ENCODE measurements around the gene ZFPM1.
A peak's percentile ranks its signal among the peaks of the same experiment; 100 is the strongest.

Gene ZFPM1

DNA sequence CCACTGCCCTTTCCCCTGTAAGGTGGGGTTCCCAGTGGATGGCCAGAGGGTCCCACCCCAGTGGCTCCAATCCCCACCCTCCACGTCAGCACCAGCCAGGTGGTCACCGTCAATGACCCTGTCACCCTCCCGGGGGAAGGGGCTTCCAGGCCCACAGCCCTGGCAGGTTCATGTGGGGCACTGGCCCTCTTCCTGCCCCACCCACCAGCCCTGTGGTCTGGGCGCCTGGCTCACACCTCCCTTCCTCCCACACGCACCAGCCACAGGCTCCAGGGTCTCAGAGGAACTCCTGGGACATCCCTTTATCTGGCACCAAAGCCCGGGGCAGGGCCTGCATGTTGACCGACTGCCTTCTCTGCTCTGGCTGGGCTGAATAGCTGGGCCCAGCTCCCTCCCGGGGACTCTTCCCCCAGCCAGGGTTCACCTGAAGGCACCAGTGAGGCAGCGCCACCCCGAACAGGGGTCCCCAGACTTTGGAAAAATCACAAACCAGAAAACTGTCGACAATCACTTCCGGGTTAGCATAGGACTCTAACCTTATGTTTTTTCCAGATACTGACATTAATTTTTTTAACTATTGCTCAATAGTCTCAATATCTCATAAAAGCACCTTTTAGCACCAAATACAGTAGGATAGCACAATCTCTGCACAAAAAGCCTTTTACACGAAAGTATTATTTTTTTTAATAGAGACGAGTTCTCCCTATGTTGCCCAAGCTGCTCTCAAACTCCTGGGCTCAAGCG, 95.2 kb downstream of the ZFPM1 start:
- no peak for DNase-seq

DNA sequence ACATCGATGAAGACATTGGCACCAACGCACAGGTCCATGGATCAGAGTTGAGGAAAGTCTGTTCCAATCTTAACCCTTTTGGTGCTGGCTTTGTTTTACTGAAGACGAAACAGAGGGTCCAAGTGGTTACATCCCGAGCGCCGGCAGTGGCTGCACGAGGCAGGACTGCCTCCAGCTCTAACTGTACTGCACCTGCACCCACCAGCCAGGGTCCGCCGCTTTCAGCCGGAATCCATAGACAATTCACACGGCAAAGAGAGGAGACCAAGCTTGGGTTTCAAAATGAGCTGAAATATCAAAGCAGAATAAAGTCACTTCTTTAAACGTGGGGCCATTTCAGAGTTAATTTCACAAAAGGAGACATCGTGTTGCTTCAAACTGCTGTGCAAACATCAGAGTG, 95.9 kb downstream of the ZFPM1 start:
- no peak for DNase-seq

DNA sequence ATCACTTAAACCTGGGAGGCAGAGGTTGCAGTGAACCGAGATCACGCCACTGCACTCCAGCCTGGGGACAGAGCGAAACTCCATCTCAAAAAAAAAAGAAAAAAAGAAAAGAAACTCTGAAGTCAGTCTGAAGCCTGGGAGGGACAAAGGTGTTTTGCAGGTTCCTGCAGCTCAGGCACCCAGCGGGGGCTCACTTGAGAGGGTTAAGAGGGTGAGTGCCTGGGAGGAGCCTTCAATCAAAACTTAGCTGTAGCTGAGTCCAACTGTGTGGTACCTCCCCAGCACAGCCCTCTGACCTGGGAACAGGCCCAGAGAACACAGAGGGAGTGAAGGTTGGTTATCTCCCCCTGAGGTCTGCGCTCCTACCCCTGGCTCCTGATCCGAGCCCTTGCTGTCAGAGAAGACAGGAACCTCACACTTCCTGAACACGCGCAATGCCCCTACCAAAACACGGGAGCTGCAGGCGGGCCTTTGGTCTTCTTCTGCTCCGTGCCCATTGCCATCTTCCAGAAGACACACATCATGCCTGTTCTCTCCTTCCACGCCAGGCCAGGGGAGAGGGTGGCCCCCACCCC, 96.7 kb downstream of the ZFPM1 start:
- no peak for DNase-seq

DNA sequence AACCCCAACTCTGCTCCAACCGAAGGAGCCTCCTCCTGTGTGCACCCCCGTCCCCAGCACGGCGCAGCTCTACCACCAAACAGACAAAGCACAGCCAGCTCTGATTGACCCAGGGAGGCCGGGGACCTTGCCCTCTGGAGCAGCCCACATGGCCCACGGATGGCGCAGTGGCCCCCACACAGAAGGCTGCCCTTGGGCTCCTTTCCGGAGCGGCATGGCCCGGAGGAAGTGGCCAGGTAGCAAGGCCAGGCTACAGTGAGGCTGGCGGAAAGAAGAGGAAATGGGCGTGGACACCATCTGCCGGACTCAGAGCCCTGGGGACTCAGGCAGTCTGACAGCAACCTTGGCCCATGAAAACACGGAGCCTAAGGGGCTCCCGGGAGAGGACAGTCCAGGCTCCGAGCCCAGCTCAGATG, 97.2 kb downstream of the ZFPM1 start:
- no peak for DNase-seq

DNA sequence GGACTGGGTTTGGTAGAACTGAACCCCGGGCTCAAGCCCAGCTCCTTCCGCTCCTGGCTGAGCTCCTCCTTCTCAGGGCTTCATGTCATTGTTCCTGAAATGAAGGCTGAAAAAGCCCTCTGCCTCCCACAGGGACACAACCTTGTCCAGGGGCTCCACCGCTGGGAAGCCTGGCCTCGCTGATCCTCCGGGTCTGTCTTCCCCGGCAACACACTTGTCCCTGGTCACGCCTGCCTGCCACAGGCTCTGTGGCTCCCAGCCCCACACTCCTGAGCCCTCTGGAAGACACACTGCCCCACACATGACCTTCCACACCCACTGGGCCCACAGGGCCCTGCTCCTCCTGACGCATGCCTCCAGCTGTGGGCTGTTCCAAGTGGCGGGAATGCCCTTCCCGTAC, 99.1 kb downstream of the ZFPM1 start:
- DNase-seq, result no peak

DNA sequence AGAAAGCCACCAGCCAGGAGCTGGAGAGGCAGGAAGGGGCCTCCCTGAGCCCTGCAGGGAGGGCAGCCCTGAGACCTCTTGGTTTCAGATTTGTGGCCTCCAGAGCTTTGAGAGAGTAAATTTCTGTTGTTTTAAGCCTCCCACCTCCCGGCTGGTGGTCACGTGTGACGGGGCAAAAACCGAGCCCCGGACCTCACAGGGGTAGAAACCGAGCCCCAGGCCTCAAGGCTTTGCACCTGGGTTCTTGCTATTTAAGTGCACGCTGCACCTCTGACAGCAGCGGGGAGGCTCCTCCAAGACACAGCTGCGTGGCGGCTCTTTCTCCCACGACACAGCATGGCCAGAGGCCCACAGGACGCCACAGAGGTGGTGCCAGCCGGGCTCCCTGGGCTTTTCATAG, 99.7 kb downstream of the ZFPM1 start:
- no peak for DNase-seq

DNA sequence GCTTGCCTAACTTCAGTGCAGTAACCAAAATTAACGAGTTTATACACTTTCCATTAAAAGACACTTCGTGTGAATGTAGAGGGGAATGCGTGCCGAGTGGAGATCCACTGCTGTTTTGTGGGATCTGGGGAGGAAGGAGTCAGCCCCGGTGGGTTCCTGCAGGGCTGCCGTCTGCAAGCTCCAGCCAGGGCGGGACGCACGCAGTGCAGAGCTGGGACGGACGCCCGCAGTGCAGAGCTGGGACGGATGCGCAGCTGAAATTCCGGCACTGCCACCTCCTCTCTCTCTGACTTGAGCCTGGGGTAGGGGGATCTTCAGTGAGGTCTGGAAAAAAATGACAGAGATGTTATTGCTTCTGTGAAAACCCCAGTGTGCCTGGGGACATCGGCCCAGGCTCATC, 100.7 kb downstream of the ZFPM1 start:
- no peak for DNase-seq

DNA sequence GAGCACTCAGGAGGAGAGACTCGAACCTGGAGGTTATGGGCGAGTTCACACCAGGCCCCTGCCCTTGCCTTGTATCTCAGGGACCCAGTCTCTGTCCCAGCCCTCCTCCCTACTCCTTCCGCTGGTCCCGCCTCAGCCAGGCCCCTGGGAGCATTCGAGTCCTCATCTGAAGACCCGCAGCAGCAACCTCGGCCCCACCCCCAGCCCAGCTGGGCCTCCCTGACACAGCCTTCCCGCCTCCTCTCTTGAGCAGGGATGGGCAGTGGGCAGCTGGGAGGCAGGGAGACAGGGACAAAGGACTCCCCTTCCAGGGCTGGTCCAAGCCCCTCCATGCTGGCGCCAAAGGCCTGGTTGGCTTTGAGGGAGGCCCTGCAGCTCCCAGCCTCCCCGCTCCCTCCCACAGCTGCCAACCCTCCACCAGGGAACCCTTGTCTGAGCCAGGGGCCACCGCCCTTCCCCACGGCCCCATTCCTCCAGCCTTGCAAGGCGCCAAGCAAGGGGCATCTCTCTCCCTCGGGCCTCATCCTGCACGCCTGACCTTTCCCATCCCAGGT, 101.7 kb downstream of the ZFPM1 start:
- DNase-seq, result no peak

DNA sequence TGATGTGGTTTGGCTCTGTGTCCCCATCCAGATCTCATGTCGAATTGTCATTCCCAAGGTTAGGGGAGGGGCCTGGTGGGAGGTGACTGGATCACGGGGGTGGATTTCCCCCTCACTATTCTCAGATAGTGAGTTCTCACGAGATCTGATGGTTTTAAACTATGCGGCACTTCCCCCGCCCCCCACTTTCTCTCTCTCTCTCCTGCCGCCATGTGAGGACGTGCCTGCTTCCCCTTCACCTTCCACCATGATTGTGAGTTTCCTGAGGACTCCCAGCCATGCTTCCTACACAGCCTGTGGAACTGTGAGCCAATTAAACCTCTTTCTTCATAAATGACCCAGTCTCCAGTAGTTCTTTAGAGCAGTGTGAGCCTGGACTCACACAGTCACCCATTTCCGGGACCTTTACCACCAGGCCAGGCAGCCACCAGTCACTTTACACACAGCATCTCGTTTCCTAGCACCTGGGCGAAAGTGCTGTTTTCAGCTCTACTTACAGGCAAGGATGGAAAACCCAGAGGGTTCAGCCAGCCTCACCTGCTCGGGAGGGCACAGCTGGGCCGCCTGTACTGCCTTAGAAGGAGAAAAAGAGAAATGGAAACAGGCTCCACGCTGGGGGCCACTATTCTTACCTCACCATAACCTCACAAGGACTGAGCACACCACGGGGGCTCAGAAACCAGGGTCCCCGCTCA, 103.4 kb downstream of the ZFPM1 start:
- DNase-seq, result no peak

DNA sequence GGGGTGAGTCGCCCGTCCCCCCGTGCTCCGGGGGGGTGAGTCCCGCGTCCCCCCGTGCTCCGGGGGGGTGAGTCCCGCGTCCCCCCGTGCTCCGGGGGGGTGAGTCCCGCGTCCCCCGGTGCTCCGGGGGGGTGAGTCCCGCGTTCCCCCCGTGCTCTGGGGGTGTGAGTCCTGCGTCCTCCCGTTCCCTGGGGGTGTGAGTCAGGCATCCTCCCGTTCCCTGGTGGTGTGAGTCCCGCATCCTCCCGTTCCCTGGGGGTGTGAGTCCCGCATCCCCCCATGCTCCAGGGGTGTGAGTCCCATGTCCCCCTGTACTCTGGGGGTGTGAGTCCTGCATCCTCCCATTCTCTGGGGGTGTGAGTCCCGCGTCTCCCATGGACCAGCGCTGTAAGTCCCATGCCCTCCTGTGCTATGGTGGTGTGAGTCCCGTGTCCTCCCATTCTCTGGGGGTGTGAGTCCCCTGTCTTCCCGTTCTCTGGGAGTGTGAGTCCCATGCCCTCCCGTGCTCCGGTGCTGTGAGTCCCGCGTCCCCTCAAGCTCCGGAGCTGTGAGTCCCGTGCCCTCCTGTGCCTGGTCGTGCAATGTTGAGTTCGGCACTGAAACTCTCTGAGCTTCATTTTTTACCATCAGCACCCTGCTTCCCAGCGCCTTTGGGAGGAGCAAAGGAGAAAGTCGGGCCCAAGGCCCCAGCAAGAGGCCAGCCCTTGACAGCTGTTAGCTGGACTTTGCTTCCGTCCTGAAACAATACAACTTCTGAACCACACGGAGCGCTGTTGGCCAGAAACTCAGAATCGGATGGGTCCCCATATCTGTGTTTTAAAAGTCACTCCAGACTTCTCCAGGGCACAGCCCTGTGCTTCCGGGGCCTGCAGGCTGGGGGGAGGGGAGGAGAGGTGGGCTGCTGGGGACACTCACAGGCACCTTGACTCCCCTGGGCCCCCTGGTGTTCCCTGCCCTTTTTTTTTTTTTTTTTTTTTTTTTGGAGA, 105.7 kb downstream of the ZFPM1 start:
- DNase-seq, result no peak

DNA sequence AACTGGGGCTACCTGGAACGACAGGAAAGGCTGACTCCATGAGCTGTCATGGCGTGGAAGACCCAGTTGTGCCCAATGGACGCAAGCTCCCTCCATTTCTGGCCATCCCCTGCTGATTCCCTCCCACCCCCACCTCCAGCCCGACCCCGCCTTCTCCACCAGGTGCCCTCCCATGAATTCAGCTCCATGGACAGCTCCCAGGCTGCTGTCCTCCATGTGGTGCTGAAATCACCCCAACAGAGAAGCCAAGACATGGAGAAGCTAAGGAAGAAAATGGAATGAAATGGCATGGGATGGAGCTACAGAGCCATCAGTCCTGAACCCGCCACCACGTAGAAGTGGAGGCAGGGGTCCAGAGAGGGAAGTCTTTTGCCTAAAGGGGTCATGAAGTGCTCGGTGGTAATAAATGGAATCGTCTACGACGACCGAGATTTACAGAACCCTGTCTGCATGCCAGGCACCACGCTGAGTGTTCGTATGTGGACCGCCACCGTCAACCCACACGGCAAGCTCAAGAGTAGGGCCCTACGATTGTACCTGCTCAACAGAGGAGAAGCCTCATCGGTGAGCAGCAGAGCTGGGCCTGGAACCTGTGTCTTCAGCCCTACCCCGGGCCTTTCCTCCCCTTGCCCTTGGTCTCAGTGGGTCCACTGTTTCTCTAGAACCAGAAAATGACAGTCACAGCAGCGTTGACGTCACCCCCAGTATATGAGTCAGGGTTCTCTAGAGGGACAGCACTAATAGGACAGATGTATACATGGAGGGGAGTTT, 107.8 kb downstream of the ZFPM1 start:
- no peak for DNase-seq

DNA sequence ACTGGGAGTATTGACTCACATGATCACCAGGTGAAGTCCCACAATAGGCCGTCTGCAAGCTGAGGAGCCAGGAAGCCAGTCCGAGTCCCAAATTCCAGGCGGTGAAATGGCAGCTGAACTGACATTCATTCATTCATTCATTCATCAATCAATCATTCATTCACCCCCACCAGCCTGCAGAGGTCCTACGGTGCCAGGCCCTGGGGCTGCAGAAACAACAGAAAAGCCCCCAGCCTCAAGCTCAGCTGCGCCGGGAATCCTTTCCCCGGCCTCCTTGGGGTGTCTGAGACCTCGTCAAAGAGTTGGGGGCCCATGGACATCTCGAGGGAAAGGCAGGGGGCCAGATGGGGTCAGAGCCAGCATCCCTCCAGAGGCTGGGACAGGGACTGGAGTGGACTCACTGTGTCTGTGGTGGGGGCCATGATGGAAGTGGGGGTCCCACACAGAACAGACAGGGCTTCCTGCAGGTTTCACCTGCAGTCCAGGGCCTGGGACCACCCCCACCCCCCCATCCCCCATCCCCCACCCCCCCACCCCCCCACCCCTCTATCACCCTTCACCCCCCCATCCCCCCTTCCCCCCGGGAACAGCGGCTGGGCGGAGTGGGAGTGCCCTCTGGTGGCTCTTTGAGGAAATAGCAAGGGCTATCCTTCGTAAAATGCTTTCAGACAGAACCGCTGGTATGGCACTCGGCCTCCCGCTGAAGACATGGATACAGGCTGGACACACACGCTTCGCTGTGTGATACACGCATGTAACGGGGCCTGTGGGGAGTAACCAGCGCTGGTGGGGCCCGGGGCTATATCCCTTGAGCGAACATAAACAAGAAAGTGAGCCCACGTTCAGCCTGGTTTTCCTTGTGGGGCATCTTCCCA, 108.6 kb downstream of the ZFPM1 start:
- DNase-seq, result peak; percentile 52

DNA sequence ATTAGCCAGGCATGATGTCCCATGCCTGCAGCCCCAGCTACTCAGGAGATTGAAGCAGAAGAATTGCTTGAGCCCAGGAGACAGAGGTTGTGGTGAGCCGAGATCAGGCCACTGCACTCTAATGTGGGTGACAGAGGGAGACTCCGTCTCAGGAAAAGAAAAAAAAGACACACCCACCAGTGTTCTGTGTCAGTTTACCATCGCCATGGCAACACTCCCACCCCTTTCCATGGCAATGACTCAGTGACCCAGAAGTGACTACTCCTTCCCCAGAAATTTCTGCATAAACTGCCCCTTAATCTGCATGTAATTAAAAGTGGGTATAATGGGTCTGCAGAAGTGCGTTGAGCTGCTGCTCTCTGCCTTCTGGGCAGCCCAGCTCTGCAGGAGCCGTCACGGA, 113.1 kb downstream of the ZFPM1 start:
- DNase-seq, result peak; percentile 36

DNA sequence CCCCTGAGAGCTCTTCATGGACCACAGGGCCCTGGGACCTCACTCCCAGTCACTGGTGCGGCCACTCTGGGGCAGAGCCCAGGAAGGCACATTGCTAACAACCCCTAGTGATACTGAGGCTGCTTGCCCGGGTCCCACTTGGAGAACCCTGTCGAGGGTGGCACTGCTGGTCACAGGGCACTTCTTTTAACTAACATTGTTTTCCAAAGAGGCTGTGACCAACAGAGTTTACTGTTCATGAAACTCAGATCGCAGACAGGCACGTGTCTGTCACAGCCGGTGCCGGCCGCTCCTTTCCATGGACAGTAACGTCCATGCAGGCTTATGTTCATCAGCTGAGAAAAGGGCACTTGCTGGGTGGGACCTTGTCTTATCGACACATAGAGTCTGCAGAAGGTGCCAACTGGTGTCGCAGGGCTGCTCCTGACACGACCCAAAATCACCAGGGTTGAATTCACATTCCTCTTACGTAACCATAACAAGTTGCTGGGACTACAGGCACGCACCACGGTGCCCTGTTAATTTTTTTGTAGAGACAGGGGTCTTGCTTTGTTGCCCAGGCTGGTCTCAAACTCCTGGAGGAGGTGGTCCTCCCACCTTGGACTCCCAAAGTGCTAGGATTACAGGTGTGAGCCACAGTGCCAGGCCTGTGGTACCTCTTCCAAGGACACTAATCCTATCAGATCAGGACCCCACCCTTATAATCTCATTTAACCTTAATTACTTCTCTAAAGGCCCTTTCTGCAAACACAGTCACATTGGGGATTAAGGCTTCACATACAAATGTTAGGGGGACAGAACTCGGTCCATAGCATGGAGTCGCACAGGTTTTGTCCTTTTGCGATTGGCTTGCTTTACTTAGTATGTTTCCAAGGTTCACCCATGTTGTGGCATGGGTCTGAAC, 115.9 kb downstream of the ZFPM1 start:
- no peak for DNase-seq

DNA sequence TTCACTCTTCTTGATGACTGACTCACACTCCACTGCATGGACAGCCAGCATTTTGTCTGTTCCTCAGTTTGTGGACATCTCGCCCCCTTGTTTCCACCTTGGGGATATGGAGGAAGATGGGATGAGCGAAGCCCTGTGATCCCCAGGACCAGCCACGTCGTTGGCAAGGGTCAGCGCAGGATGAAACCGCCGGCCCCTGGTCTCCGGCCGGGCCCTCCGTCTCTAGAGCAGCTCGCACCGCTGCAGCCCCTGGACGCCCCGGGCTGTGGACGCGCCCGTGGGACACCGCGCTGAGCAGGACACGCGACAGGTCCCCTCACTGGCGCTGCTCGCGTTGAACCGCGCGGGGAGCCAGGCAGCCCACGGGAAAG, 116.5 kb downstream of the ZFPM1 start:
- no peak for DNase-seq

DNA sequence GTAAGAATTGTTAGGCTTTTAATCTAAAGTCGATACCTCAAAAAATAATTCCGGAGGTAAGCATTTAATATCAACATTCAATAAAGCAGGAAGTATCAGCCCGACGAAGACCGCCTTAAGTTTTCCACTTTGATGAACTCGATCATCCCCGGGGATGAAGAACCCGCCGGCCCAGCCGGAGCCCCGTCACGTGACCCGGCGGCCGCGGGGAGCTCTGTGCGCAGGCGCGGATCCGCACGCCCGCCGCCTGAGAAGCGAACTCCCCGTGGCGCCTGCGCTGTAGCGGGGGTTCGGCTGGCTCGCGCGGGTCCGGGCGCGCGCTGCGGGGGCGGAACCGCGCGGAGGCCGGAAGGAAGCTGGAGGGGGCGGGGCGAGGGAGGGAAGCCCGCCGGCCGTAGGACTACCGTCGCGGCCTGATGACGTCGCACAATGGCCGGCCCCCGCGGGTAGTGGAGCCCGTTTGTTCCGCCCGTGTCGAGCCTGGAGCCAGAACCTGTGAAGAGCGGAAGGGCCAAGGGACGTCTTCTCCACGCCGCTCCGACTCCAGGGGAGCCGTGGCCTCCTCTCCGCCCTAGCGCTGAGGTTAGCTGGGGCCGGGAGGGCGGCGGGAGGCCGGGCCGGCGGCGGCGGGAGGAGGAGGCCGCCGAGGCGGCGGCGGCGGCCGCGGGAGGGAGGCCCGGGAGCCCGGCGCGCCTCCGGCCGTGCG, 117.1 kb downstream of the ZFPM1 start, which contains the start of gene ZC3H18:
ZC3H18 (plus strand) TSS at position 419 of the 706 bp plus-strand sequence. CDS start 6,721 bp downstream, outside the sequence.
- DNase-seq, result peak; percentile 95

DNA sequence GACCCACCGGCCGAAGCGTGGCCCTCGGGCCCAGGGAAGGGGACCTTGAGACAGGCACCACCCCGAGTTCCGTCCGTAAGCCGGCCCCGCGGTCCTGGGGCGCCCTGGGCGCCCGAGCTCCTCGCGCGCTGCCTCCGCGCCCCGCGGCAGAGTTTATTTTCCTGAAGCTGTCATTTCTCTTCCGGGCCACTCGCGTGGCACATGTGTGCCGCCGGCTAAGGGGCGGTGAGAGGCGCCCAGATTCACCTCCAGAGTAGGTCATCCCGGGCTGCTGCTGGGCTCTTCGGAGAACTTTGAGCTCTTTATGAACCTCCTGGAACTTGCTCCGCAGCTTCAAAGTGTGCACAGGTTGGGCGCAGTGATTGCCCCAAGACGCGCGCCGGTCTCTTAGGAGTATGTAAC, 117.6 kb downstream of the ZFPM1 start:
- peak; percentile 27 for DNase-seq

DNA sequence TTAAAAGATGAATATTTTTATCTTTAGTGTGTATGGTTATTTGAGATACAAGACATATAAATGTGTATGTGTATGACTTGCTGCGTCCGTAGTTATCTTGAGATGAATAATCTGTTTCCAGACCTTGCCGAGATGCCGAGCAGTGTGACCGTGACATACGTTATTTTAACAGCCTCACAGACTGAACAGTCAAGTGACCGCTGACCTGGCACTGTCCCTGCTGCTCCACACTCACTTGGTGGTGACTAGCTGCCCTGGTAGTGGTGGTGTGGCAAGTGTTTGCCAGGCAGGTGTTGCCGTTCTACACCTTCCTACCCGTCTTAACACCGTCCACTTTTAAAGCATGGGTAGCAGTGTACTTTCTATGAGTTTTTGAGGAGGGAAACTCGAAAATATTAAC, 122.2 kb downstream of the ZFPM1 start:
- DNase-seq, result no peak

DNA sequence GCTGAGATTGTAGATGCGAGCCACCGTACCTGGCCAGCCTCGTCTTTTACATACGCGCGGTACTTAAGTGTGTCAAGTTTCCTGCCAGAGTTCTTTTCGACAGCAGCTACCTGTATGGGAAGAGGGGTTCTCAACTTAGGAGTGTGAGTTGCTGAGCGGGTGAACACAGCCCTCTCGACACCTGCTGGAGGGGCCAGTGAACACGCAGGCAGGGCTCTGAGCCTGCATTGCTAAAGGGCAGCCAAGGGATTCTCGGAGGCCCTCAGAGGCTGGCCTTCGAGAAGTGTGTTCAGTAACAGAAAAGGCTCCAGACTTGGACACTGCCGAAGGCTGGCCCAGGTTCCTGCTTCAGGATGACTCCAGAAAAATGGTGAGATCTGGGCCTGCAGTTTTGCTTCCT, 123.2 kb downstream of the ZFPM1 start:
- no peak for DNase-seq

Data from CD4-positive, alpha-beta T cell treated with Interleukin-4 for 4 hours (primary cell).